ENCODE measurements around the gene ZNF691. TPM values are rescaled to one million over a fixed set of nuclear protein-coding genes. Genes with fewer than 3 reads are reported as not detected.

Gene ZNF691
- 5.4 and 11.9 TPM in 2 replicates for total RNA-seq

GRCh38 chr1:42846257-42847110 is at the start of gene ZNF691:
TSS of gene ZNF691 (plus strand) at chr1:42846613. CDS start at chr1:42849659, 3,046 bp downstream.

GRCh38 chr1:42816585-42817439 is 29.6 kb upstream of the ZNF691 start, which contains the start of the genes ERMAP and SVBP:
TSS of gene ERMAP (plus strand) at chr1:42817122. CDS start at chr1:42830449, 13,327 bp downstream.
TSS of gene SVBP (minus strand) at chr1:42817397. CDS start at chr1:42816544, 853 bp downstream.

Other genes with a start within 250 kb of the ZNF691 start
- gene PPIH, start 188.2 kb upstream of the ZNF691 start, total RNA-seq: 17.1 and 57.4 TPM in 2 replicates
- gene YBX1, start 164.2 kb upstream of the ZNF691 start, total RNA-seq: 397 and 625 TPM in 2 replicates
- gene CLDN19, start 106.4 kb upstream of the ZNF691 start, total RNA-seq: 1.8 TPM in 1 of 2 replicates, not detected in the other
- gene P3H1, start 79.6 kb upstream of the ZNF691 start, total RNA-seq: 130 and 153 TPM in 2 replicates
- 2.8 and 4.1 TPM in 2 replicates for gene C1orf50, start 79.4 kb upstream of the ZNF691 start, total RNA-seq
- 0.25 TPM in 1 of 2 replicates, not detected in the other for gene TMEM269, start 61.6 kb upstream of the ZNF691 start, total RNA-seq
- 8.1 and 13.4 TPM in 2 replicates for gene ERMAP, start 29.5 kb upstream of the ZNF691 start, total RNA-seq
- 14.5 and 15.3 TPM in 2 replicates for gene SVBP, start 29.2 kb upstream of the ZNF691 start, total RNA-seq
- gene SLC2A1, start 112.3 kb downstream of the ZNF691 start, total RNA-seq: 255 and 274 TPM in 2 replicates